GM23338 (cell line): ENCODE measurements around the gene LARGE1. TPM values are rescaled to one million over a fixed set of nuclear protein-coding genes. Genes with fewer than 3 reads are reported as not detected.

Experiments used
- ATAC-seq: fragments of 200-7000 bp; cut with Tn5 transposase; 3 replicates; pipeline ENCODE4 v1.9.1; 2020
- DNase-seq: peaks from one replicate; pipeline ENCODE4 v3.0.0-alpha.2; 2015; ENCODE audit warnings: low spot score
- H2AFZ ChIP-seq: fragments of 200-600 bp; sonication (generic); 2 replicates; pipeline ENCODE4 v1.8.0; 2016; ENCODE audit warnings: antibody characterized with exemption, mild to moderate bottlenecking, moderate library complexity
- H3F3A ChIP-seq: fragments of 200-600 bp; sonication (generic); replicated peaks from 2 replicates; pipeline ENCODE4 v1.8.0; 2017; ENCODE audit warnings: antibody characterized with exemption, mixed run types, low read depth
- H3K27ac ChIP-seq: fragments of 200-600 bp; sonication (generic); 2 replicates; pipeline ENCODE4 v1.6.1; 2016; ENCODE audit warnings: low read depth
- H3K27me3 ChIP-seq: fragments of 200-600 bp; sonication (generic); 2 replicates; pipeline ENCODE4 v1.8.0; 2016; ENCODE audit warnings: mild to moderate bottlenecking, mixed run types, moderate library complexity; ENCODE audit not compliant: insufficient read depth
- H3K36me3 ChIP-seq: fragments of 200-600 bp; sonication (generic); 2 replicates; pipeline ENCODE4 v1.8.0; 2016; ENCODE audit warnings: mild to moderate bottlenecking; ENCODE audit not compliant: insufficient read depth
- H3K4me1 ChIP-seq: fragments of 200-600 bp; sonication (generic); 2 replicates; pipeline ENCODE4 v1.8.0; 2016; ENCODE audit warnings: mild to moderate bottlenecking, moderate library complexity; ENCODE audit not compliant: insufficient read depth
- H3K4me2 ChIP-seq: fragments of 200-600 bp; sonication (generic); 2 replicates; pipeline ENCODE4 v1.7.1; 2017; ENCODE audit warnings: mixed run types
- H3K4me3 ChIP-seq: fragments of 200-600 bp; sonication (generic); 2 replicates; pipeline ENCODE4 v1.6.1; 2016; ENCODE audit warnings: mixed run types
- H3K79me2 ChIP-seq: fragments of 200-600 bp; sonication (generic); replicated peaks from 2 replicates; pipeline ENCODE4 v1.8.0; 2017; ENCODE audit warnings: mild to moderate bottlenecking; ENCODE audit not compliant: insufficient read depth
- H3K9me2 ChIP-seq: fragments of 200-600 bp; sonication (generic); 2 replicates; pipeline ENCODE4 v1.8.0; 2017; ENCODE audit not compliant: insufficient read depth
- H4K20me1 ChIP-seq: fragments of 200-600 bp; sonication (generic); replicated peaks from 2 replicates; pipeline ENCODE4 v1.8.0; 2017; ENCODE audit warnings: mild to moderate bottlenecking; ENCODE audit not compliant: insufficient read depth
- H3K27ac Mint-ChIP-seq: 2 replicates; pipeline ENCODE4 v1.8.0; 2020; ENCODE audit warnings: inconsistent platforms, mild to moderate bottlenecking, moderate library complexity, mixed read lengths
- H3K27me3 Mint-ChIP-seq: 3 replicates; pipeline ENCODE4 v1.8.0; 2022; ENCODE audit warnings: low read depth, mild to moderate bottlenecking, moderate library complexity, mixed read lengths, inconsistent platforms; ENCODE audit not compliant: insufficient read depth, poor library complexity
- H3K36me3 Mint-ChIP-seq: 3 replicates; pipeline ENCODE4 v1.8.0; 2021; ENCODE audit warnings: low read depth, mild to moderate bottlenecking, inconsistent platforms, moderate library complexity, mixed read lengths
- H3K4me1 Mint-ChIP-seq: 3 replicates; pipeline ENCODE4 v1.8.0; 2020; ENCODE audit warnings: mild to moderate bottlenecking, inconsistent platforms, mixed read lengths
- H3K4me3 Mint-ChIP-seq: 3 replicates; pipeline ENCODE4 v1.8.0; 2021; ENCODE audit warnings: moderate library complexity, mild to moderate bottlenecking, inconsistent platforms, mixed read lengths
- H3K9me3 Mint-ChIP-seq: 3 replicates; pipeline ENCODE4 v1.8.0; 2020; ENCODE audit warnings: moderate library complexity, mild to moderate bottlenecking, inconsistent platforms, mixed read lengths
- CTCF ChIP-seq, 2 experiments: fragments of 200-600 bp in 1 of 2; sonication (generic) in 1 of 2; conservative IDR thresholded peaks; 2 replicates each; pipeline versions ENCODE4 v1.5.1 to v1.6.1; 2016 to 2017; ENCODE audit warnings: antibody characterized with exemption in 2 of 2, low read depth in 2 of 2, mild to moderate bottlenecking in 2 of 2, moderate library complexity in 1 of 2
- ETS1 ChIP-seq: IDR thresholded peaks from 2 replicates; pipeline ENCODE4 v1.6.1; 2016; ENCODE audit warnings: antibody characterized with exemption
- EZH2 ChIP-seq: fragments of 200-600 bp; sonication (generic); IDR thresholded peaks from one replicate; pipeline ENCODE4 v1.8.0; 2017; ENCODE audit warnings: antibody characterized with exemption, mild to moderate bottlenecking, low read depth; ENCODE audit not compliant: unreplicated experiment
- EZH2phosphoT487 ChIP-seq: fragments of 200-600 bp; sonication (generic); IDR thresholded peaks from one replicate; pipeline ENCODE4 v1.8.1; 2018; ENCODE audit warnings: antibody characterized with exemption; ENCODE audit not compliant: unreplicated experiment
- JUNB ChIP-seq: IDR thresholded peaks from one replicate; pipeline ENCODE4 v1.6.1; 2016; ENCODE audit warnings: antibody characterized with exemption; ENCODE audit not compliant: unreplicated experiment
- NANOG ChIP-seq: IDR thresholded peaks from 2 replicates; pipeline ENCODE4 v1.6.1; 2016; ENCODE audit warnings: antibody characterized with exemption, borderline replicate concordance
- POLR2AphosphoS5 ChIP-seq: IDR thresholded peaks from 2 replicates; pipeline ENCODE4 v1.6.1; 2016; ENCODE audit warnings: antibody characterized with exemption, low read depth
- REST ChIP-seq: IDR thresholded peaks from one replicate; pipeline ENCODE4 v1.6.1; 2018; ENCODE audit warnings: antibody characterized with exemption; ENCODE audit not compliant: unreplicated experiment
- STAT1 ChIP-seq: IDR thresholded peaks from one replicate; pipeline ENCODE4 v1.6.1; 2016; ENCODE audit warnings: antibody characterized with exemption; ENCODE audit not compliant: unreplicated experiment
- ZNF114 ChIP-seq: fragments of 250-450 bp; sonication (Bioruptor Pico); IDR thresholded peaks from 2 replicates; pipeline ENCODE4 v1.5.0; 2020; ENCODE audit warnings: mild to moderate bottlenecking, moderate library complexity
- ZNF331 ChIP-seq: fragments of 250-450 bp; sonication (Bioruptor Pico); IDR thresholded peaks from 2 replicates; pipeline ENCODE4 v1.5.0; 2020; ENCODE audit warnings: low read depth, mild to moderate bottlenecking, moderate library complexity
- ZNF462 ChIP-seq: fragments of 250-450 bp; sonication (Bioruptor Pico); IDR thresholded peaks from 2 replicates; pipeline ENCODE4 v1.5.0; 2020; ENCODE audit warnings: mild to moderate bottlenecking, moderate library complexity
- polyA plus RNA-seq: library from polyadenylated mRNA; unstranded; fragments of >200 nt; fragmentation: Nextera tagmentation; extraction: Ambion mirVana; gene quantifications from 2 replicates; pipeline ENCODE4 v1.2.1, GENCODE V29; 2016
- total RNA-seq: library from RNA; depleted of rRNA; stranded (reverse); fragments of >200 nt; shearing (Covaris generic); gene quantifications from 2 replicates; pipeline ENCODE4 v1.2.3, GENCODE V29; 2014

The LARGE1 gene
- total and polyA plus RNA-seq, 2 experiments from 2014 or later, result 12.8 to 75.6 TPM

GRCh38 chr22:33496112-33496511, 424.2 kb downstream of the LARGE1 start:
- TF ChIP-seq ZNF114 (CRISPR knock-in tag) (no peak), EZH2 (no peak), EZH2phosphoT487 (no peak), ETS1 (no peak), POLR2AphosphoS5 (no peak), CTCF (conservative IDR thresholded peaks at IDR 0.05; ENCODE audit: low read depth in 2 of 2) (no peak), JUNB (no peak), REST (no peak), STAT1 (no peak), NANOG (no peak), ZNF462 (no peak), ZNF331 (CRISPR knock-in tag) (no peak)
- H3K79me2 ChIP-seq, result 0 out of 2 replicates have a peak, but pooled peaks cover 5% of the 10 kb centered on the region
- H3K4me3 Mint-ChIP-seq, result no peak overlapping the region
- H3F3A ChIP-seq, result no peaks in the 10 kb centered on the region
- H4K20me1 ChIP-seq, result peaks cover 17% of the 10 kb centered on the region
- H3K36me3 Mint-ChIP-seq, result peaks cover 3% of the 10 kb centered on the region; the same call in 1 of the 3 replicates
- no peaks in the 10 kb centered on the region for H3K36me3 ChIP-seq
- H3K27ac ChIP-seq, result no peak overlapping the region
- no peaks in the 10 kb centered on the region for H3K9me3 Mint-ChIP-seq
- no peak for DNase-seq
- H3K4me2 ChIP-seq, result no peak overlapping the region
- H3K27ac Mint-ChIP-seq, result no peak overlapping the region; the same call in 1 of the 2 replicates
- peaks cover 32% of the 10 kb centered on the region for H3K4me1 Mint-ChIP-seq
- H3K4me1 ChIP-seq, result peaks cover 17% of the 10 kb centered on the region
- H3K9me2 ChIP-seq, result no peaks in the 10 kb centered on the region
- no peak overlapping the region for H2AFZ ChIP-seq
- H3K4me3 ChIP-seq, result no peak overlapping the region
- H3K27me3 Mint-ChIP-seq, result peaks cover 14% of the 10 kb centered on the region
- H3K27me3 ChIP-seq, result no peaks in the 10 kb centered on the region
- no peak for ATAC-seq
